CD14-positive monocyte (primary cell): ENCODE measurements around the gene PLCB1. TPM values are rescaled to one million over a fixed set of nuclear protein-coding genes. Genes with fewer than 3 reads are reported as not detected.
A peak's percentile ranks its signal among the peaks of the same experiment; 100 is the strongest.

ENCODE experiments used
- DNase-seq, 3 donors: peaks; one replicate each; pipeline ENCODE4 v3.0.0-alpha.2; 2011 to 2022
- H2AFZ ChIP-seq: 2 replicates; pipeline ENCODE4 v1.6.0; 2012; ENCODE audit warnings: mild to moderate bottlenecking, low read depth, low read length, inconsistent platforms; ENCODE audit not compliant: insufficient read depth, poor library complexity, severe bottlenecking
- H3K27ac ChIP-seq, 2 donors: 1 replicate in 1 of 2; 2 replicates in 1 of 2; pipeline ENCODE4 v1.5.1; 2012 to 2013; ENCODE audit warnings: low read length in 2 of 2, control low read depth in 1 of 2, inconsistent platforms in 1 of 2, low read depth in 1 of 2, mild to moderate bottlenecking in 1 of 2
- H3K27me3 ChIP-seq, 2 donors: one replicate each; pipeline versions ENCODE4 v1.6.0 to v1.6.1; 2011 to 2013; ENCODE audit warnings: low read length in 2 of 2; ENCODE audit not compliant: control insufficient read depth in 2 of 2, insufficient read depth in 2 of 2
- H3K36me3 ChIP-seq, 2 donors: replicated peaks in 1 of 2; 1 replicate in 1 of 2; 2 replicates in 1 of 2; pipeline versions ENCODE4 v1.5.1 to v1.6.1; 2012 to 2013; ENCODE audit warnings: low read length in 2 of 2, control low read depth in 1 of 2, inconsistent platforms in 1 of 2, mild to moderate bottlenecking in 1 of 2; ENCODE audit not compliant: insufficient read depth in 2 of 2, control insufficient read depth in 1 of 2
- H3K4me1 ChIP-seq, 2 donors: 1 replicate in 1 of 2; 2 replicates in 1 of 2; pipeline versions ENCODE4 v1.5.1 to v1.6.1; 2012 to 2013; ENCODE audit warnings: low read length in 2 of 2, control low read depth in 1 of 2, inconsistent platforms in 1 of 2, mild to moderate bottlenecking in 1 of 2, moderate library complexity in 1 of 2; ENCODE audit not compliant: insufficient read depth in 2 of 2, control insufficient read depth in 1 of 2
- H3K4me2 ChIP-seq: replicated peaks from 2 replicates; pipeline ENCODE3; 2012; ENCODE audit warnings: low read length, moderate library complexity, mild to moderate bottlenecking; ENCODE audit not compliant: poor library complexity, severe bottlenecking; ENCODE audit errors: extremely low read depth
- H3K4me3 ChIP-seq, 3 experiments: fragments of 200-600 bp in 1 of 3; sonication (generic) in 1 of 3; replicated peaks in 1 of 3; 1 replicate in 2 of 3; 2 replicates in 1 of 3; pipeline ENCODE4 v1.5.1; 2011 to 2013; ENCODE audit warnings: low read length in 3 of 3, mild to moderate bottlenecking in 3 of 3, control low read depth in 2 of 3, low read depth in 2 of 3, inconsistent platforms in 1 of 3, moderate library complexity in 1 of 3
- H3K79me2 ChIP-seq: 2 replicates; pipeline ENCODE4 v1.6.0; 2012; ENCODE audit warnings: mild to moderate bottlenecking, control low read depth, inconsistent platforms, low read length, moderate library complexity; ENCODE audit not compliant: insufficient read depth
- H3K9ac ChIP-seq: 2 replicates; pipeline ENCODE4 v1.6.0; 2017; ENCODE audit warnings: low read length, mild to moderate bottlenecking; ENCODE audit not compliant: insufficient read depth, poor library complexity, severe bottlenecking
- H3K9me3 ChIP-seq, 2 donors: replicated peaks in 1 of 2; 1 replicate in 1 of 2; 2 replicates in 1 of 2; pipeline versions ENCODE4 v1.5.1 to v1.6.1; 2012 to 2013; ENCODE audit warnings: low read length in 2 of 2, control low read depth in 1 of 2; ENCODE audit not compliant: control insufficient read depth in 1 of 2, insufficient read depth in 1 of 2
- H4K20me1 ChIP-seq: 2 replicates; pipeline ENCODE4 v1.6.0; 2012; ENCODE audit warnings: mild to moderate bottlenecking, low read length, control low read depth, moderate library complexity; ENCODE audit not compliant: insufficient read depth
- H3K27ac Mint-ChIP-seq, 7 donors: one replicate each; pipeline ENCODE4 v1.8.0; 2020; ENCODE audit warnings: mild to moderate bottlenecking in 7 of 7, mixed read lengths in 7 of 7, moderate library complexity in 6 of 7, inconsistent platforms in 2 of 7
- H3K27me3 Mint-ChIP-seq, 3 donors: one replicate each; pipeline ENCODE4 v1.8.0; 2021 to 2022; ENCODE audit warnings: low read depth in 3 of 3, mild to moderate bottlenecking in 3 of 3, mixed read lengths in 3 of 3, moderate library complexity in 3 of 3, inconsistent platforms in 1 of 3
- H3K36me3 Mint-ChIP-seq, 2 donors: one replicate each; pipeline ENCODE4 v1.8.0; 2020; ENCODE audit warnings: mixed read lengths in 2 of 2, inconsistent platforms in 1 of 2, mild to moderate bottlenecking in 1 of 2
- H3K4me1 Mint-ChIP-seq: one replicate; pipeline ENCODE4 v1.8.0; 2020; ENCODE audit warnings: mild to moderate bottlenecking, mixed read lengths
- H3K4me3 Mint-ChIP-seq, 2 donors: one replicate each; pipeline ENCODE4 v1.8.0; 2020; ENCODE audit warnings: mild to moderate bottlenecking in 2 of 2, mixed read lengths in 2 of 2, moderate library complexity in 1 of 2
- H3K9me3 Mint-ChIP-seq, 7 donors: one replicate each; pipeline ENCODE4 v1.8.0; 2020 to 2022; ENCODE audit warnings: mixed read lengths in 7 of 7, mild to moderate bottlenecking in 6 of 7, moderate library complexity in 6 of 7, inconsistent platforms in 2 of 7
- CTCF ChIP-seq: fragments of 200-600 bp; IDR thresholded peaks from one replicate; pipeline ENCODE4 v1.8.0; 2022; ENCODE audit warnings: antibody characterized with exemption, mild to moderate bottlenecking
- WGBS: methylation state at CpG from one replicate; pipeline ENCODE4 v1.1.5; 2013; ENCODE audit warnings: missing lambda C conversion rate; ENCODE audit not compliant: insufficient coverage; 5-methylcytosine and 5-hydroxymethylcytosine counted together
- intact Hi-C, 2 donors: fragments of 100-400 bp; cut with micrococcal nuclease; formaldehyde crosslinking; loops; one replicate each; pipeline versions ENCODE4 v1.15.0 to v1.15.1; 2023
- polyA plus RNA-seq, 3 donors: library from polyadenylated mRNA; depleted of rRNA in 1 of 3; unstranded in 2 of 3; stranded (reverse) in 1 of 3; fragments of 300-500 nt in 2 of 3; fragments of >200 nt in 1 of 3; fragmentation: Illumina TruSeq in 2 of 3; gene quantifications; 1 replicate in 2 of 3; 2 replicates in 1 of 3; pipeline ENCODE4 v1.2.3, GENCODE V29; 2012 to 2021

Gene PLCB1
- polyA plus RNA-seq, 3 donors: 8.6 to 16.4 (median 13.2) TPM

- Histone ChIP-seq H3K4me1 (peaks cover 28 to 33% of the 10 kb centered on the region in 2 donors), H3K9ac (no peak overlapping the region), H3K79me2 (no peaks in the 10 kb centered on the region), H3K9me3 (no peaks in the 10 kb centered on the region), H3K36me3 (no peaks in the 10 kb centered on the region), H3K4me3 (peak overlapping the region in 2 of 3 experiments; percentile 12 to 53), H3K27ac (no peak overlapping the region), H3K27me3 (no peaks in the 10 kb centered on the region), H4K20me1 (no peaks in the 10 kb centered on the region), H2AFZ (no peak overlapping the region), H3K4me2 (peak overlapping the region; percentile 64)
- intact Hi-C loops: no loop called here
- Mint-ChIP-seq H3K4me1 (peaks cover 30% of the 10 kb centered on the region), H3K36me3 (peaks cover 0 to 6% of the 10 kb centered on the region in 2 donors), H3K27me3 (no peaks in the 10 kb centered on the region), H3K27ac (peak overlapping the region in 3 of 7 donors; percentile 2 to 44 (median 21)), H3K4me3 (peak overlapping the region in 1 of 2 donors; percentile 83), H3K9me3 (no peaks in the 10 kb centered on the region)
- peak in 1 of 3 donors; percentile 28 for DNase-seq
- no peak for TF ChIP-seq CTCF
- WGBS: 0% methylated on average over 1 of the region's 3 CpGs
Measured at GRCh38 chr20:8368670-8369069, 236.6 kb downstream of the PLCB1 start.

DNA sequence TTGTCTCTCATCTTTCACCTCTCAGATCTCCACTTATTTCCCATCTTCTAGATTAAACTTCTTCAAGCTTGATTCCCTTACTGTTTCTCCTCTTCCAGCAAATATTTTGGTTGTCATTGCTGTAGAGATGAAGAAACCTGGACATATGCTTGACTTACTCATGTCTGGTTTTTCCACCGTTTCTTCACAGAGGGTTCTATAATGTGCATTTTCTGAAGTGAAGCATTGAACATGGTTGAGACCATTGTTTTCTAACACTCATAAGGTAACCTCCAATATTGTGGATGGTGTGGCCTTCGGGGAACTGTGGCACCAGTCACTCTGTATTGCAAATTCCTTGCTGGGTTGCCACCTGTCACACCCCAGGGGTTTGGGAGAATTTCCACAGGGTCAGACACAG, 237.2 kb downstream of the PLCB1 start:
- H3K9me3 ChIP-seq: no peaks in the 10 kb centered on the region
- H3K9me3 Mint-ChIP-seq: no peaks in the 10 kb centered on the region
- no peaks in the 10 kb centered on the region for H3K27me3 Mint-ChIP-seq
- intact Hi-C loops: no loop called here
- peaks cover 28 to 33% of the 10 kb centered on the region in 2 donors for H3K4me1 ChIP-seq
- no peaks in the 10 kb centered on the region for H3K36me3 ChIP-seq
- no peak overlapping the region for H3K4me2 ChIP-seq
- H3K36me3 Mint-ChIP-seq: peaks cover 4 to 10% of the 10 kb centered on the region in 2 donors
- peaks cover 30% of the 10 kb centered on the region for H3K4me1 Mint-ChIP-seq
- H3K4me3 Mint-ChIP-seq: peak overlapping the region in 1 of 2 donors; percentile 83
- peak overlapping the region in 5 of 7 donors; percentile 0 to 69 (median 44) for H3K27ac Mint-ChIP-seq
- no peak overlapping the region for H2AFZ ChIP-seq
- no peak overlapping the region for H3K9ac ChIP-seq
- H3K27ac ChIP-seq: no peak overlapping the region
- TF ChIP-seq CTCF: no peak
- H3K79me2 ChIP-seq: no peaks in the 10 kb centered on the region
- H3K4me3 ChIP-seq: peak overlapping the region in 1 of 3 experiments; percentile 53
- H4K20me1 ChIP-seq: no peaks in the 10 kb centered on the region
- no peaks in the 10 kb centered on the region for H3K27me3 ChIP-seq
- no CpG with 5 or more reads among the region's 2 CpGs for WGBS
- peak in 1 of 3 donors; percentile 69 for DNase-seq
